ENCODE results near the gene CARS1.
"Not testable (repeated sequence)": the region's sequence is repeated elsewhere in the genome, so short reads cannot be mapped to it uniquely, and the experiment has no call there.

Gene CARS1

GRCh38 chr11:3089236-3090061 is 32.2 kb upstream of the CARS1 start:
- no peak for DNase-seq

- DNase-seq: no peak
These were observed 31.6 kb upstream of the CARS1 start for GRCh38 chr11:3088806-3089205.

- DNase-seq: no peak
These were observed 30.9 kb upstream of the CARS1 start for GRCh38 chr11:3087821-3088800.

DNA sequence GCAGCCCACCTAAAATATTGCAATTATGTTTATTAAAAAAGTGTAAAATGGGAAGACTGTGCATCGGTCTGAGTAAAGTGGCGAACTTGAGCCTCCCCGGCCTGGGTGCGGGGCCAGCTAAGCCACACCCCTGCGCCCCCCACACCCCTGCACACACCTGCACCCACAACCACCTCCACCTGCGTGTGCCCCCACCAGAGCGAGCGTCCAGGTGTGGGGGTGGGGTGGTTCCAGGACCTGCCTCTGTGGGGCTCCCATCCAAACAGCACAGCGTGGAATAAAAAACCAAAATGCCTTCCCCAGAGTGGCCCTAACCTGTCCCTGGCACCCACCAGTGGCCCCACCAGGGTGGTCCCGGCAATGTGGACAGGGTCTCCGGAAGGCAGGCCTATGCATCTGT is 30.1 kb upstream of the CARS1 start:
- no peak for DNase-seq

GRCh38 chr11:3086671-3087150 is 29.5 kb upstream of the CARS1 start:
- no peak for DNase-seq

- DNase-seq: no peak
These were observed 28.9 kb upstream of the CARS1 start for GRCh38 chr11:3086114-3086513.

GRCh38 chr11:3085052-3085451 is 27.8 kb upstream of the CARS1 start:
- no peak for DNase-seq

GRCh38 chr11:3083321-3083720 is 26.1 kb upstream of the CARS1 start:
- no peak for DNase-seq

DNA sequence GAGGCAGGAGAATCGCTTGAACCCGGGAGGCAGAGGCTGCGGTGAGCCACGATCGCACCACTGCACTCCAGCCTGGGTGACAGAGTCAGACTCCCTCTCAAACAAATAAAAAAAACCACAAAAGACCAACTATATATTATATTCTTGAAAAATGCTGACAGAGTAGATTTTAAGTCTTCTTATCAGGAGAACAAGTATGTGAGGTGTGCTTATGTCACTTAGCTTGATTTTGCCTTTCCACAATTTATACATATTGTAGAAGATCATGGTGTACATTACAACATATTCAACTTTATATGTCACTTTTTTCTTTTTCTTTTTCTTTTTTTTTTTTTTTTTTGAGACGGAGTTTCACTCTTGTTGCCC is 24.1 kb upstream of the CARS1 start:
- no peak for DNase-seq

- DNase-seq: no peak
These were observed 23.6 kb upstream of the CARS1 start for GRCh38 chr11:3080733-3081385.

DNA sequence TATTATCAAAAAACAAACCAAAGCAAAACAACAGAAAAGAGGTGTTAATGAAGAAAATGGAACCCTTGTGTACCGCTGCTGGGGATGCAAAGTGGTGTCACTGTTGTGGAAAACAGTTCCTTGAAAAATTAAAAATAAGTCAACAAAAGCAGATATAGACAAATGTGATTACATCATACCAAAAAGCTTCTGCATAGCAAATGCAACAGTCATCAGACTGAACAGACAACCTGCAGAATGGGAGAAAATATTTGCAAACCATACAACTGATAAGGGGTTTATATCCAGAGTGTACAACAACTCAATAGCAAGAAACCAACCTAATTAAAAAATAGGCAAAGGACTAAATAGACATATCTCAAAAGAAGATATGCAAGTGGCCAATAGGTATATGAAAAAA is 22.9 kb upstream of the CARS1 start:
- DNase-seq: no peak

- no peak for DNase-seq
These were observed 20.7 kb upstream of the CARS1 start for GRCh38 chr11:3077846-3078440.

GRCh38 chr11:3077189-3077836 is 20.1 kb upstream of the CARS1 start:
- DNase-seq: no peak

DNA sequence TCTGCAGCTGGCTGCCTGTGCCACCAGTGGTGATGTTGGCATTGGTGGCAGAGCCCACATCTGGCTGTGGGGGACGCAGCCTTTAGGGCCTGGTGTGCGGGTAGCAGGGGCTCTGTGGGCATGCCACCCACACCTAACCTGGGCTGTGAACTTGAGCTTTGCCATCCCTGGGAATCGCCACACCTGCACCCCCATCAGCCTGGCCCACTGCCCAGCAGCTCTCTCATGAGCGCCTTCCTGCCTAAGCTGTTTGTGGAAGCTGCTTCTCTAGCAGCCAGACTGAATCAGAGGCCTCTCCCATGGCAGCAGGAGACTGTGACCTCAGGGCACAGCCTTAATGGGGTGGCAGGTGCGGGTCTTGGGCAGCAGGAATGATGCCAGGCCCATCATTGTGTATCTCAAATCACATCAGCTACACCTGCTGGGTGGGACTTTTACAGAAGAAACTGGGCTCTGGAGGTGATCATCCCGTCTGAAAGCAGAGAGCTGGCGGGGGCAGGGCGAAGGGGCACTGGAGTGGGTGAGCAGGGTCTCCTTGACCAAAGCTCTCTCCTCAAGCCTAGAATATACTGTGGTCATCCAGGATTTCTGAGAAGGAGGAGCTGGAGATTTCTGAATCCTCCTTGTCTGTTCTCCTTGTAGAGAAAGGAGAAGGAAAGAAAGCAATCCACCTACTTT is 17.8 kb upstream of the CARS1 start:
- no peak for DNase-seq

DNA sequence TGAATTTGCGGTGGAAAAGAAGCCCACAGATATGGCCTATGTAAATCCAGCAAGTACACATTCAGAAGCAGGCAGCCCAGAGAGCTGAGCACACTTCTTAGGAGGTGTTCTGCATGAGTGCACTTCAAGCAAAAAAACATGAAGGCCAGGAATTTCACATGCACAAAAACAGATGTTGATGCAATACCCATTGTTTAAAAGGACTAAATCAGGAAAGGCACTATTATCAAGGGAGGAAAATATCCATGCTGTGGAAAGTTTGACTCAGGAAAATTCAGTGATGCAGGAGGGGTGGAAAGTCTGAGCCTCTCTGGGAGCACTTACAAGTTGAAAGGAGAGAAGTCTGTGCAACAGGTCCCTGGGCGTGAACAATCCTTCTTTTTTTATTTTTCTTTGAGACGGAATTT is 15.8 kb upstream of the CARS1 start:
- no peak for DNase-seq

- DNase-seq: no peak
These were observed 12.2 kb upstream of the CARS1 start for GRCh38 chr11:3069425-3069824.

DNA sequence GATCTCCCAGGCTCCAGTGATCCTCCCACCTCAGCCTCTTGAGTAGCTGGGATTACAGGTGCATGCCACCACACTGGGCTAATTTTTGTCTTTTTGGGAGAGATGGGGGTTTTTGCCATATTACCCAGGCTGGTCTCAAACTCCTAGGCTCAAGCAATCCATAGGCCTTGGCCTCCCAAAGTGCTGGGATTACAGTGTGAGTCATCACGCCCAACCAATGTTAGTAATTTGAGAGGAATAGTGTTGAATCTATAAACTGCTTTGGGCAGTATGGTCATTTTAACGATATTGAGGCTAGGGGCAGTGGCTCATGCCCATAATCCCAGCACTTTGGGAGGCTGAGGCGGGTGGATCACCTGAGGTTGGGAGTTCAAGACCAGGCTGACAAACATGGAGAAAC is 9.1 kb upstream of the CARS1 start:
- DNase-seq: not testable (repeated sequence)

DNA sequence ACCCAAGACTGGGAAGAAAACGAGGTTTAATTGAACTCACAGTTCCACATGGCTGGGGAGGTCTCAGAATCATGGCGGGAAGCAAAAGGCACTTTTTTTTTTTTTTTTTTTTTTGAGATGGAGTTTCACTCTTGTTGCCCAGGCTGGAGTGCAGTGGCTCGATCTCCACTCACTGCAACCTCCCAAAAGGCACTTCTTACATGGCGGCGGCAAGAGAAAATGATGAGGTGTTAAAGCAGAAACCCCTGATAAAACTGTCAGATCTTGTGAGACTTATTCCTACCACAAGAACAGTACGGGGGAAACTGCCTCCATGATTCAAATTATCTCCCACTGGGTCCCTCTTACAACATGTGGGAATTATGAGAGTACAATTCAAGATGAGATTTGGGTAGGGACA is 7.5 kb upstream of the CARS1 start:
- not testable (repeated sequence) for DNase-seq

DNA sequence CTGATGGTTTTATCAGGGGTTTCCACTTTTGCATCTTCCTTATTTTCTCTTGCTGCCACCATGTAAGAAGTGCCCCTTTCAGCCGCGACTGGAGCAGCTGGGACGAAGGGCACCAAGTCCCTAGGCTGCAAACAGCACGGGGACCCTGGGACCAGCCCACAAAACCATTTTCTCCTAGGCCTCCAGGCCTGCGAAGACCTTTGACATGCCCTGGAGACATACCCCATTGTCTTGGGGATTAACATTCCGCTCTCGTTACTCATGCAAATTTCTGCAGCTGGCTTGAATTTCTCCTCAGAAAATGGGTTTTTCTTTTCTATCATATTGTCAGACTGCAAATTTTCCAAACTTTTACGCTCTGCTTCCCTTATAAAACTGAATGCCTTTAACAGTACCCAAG is 6.7 kb upstream of the CARS1 start:
- not testable (repeated sequence) for DNase-seq

DNA sequence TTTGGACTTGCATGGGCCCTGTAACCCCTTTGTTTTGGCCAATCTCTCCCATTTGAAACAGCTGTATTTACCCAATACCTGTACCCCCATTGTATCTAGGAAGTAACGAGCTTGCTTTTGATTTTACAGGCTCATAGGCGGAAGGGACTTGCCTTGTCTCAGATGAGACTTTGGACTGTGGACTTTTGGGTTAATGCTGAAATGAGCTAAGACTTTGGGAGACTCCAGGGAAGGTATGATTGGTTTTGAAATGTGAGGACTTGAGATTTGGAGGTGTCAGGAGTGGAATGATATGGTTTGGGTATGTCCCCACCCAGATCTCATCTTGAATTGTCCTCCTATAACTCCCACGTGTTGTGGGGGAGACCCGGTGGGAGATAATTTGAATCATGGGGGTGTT is 6.2 kb upstream of the CARS1 start:
- not testable (repeated sequence) for DNase-seq

- DNase-seq: no peak
These were observed 3.3 kb upstream of the CARS1 start for GRCh38 chr11:3060436-3061025.

All from hematopoietic multipotent progenitor cell treated with erythropoietin and hydrocortisone succinate and interleukin-3 and kit ligand, for 4 days (in vitro differentiated cells).